Mononuclear cell (primary cell): Measurements from ENCODE around the gene MGAT4C. TPM values are rescaled to one million over a fixed set of nuclear protein-coding genes. Genes with fewer than 3 reads are reported as not detected.

Experiments
- H3K27me3 ChIP-seq: 2 replicates; pipeline ENCODE4 v1.6.0; 2011; ENCODE audit warnings: low read length, control low read depth; ENCODE audit not compliant: insufficient read depth
- H3K4me1 ChIP-seq: 2 replicates; pipeline ENCODE4 v1.5.1; 2011; ENCODE audit warnings: mild to moderate bottlenecking, low read length, control low read depth; ENCODE audit not compliant: insufficient read depth
- H3K4me3 ChIP-seq: 2 replicates; pipeline ENCODE4 v1.5.1; 2011; ENCODE audit warnings: mild to moderate bottlenecking, low read length, moderate library complexity
- H3K9me3 ChIP-seq: 2 replicates; pipeline ENCODE4 v1.5.1; 2011; ENCODE audit warnings: low read depth, mild to moderate bottlenecking, control low read depth, low read length
- total RNA-seq: library from RNA; depleted of rRNA; stranded (reverse); fragments of >200 nt; gene quantifications from one replicate; pipeline ENCODE4 v1.2.3, GENCODE V29; 2012

MGAT4C gene
- total RNA-seq, 1 donor, result not detected

- H3K4me3 ChIP-seq, result no peak overlapping the region
- H3K9me3 ChIP-seq, result no peaks in the 10 kb centered on the region
- no peaks in the 10 kb centered on the region for H3K27me3 ChIP-seq
- no peaks in the 10 kb centered on the region for H3K4me1 ChIP-seq
These were observed 68.0 kb downstream of the MGAT4C start for GRCh38 chr12:86188226-86188625.

- Histone ChIP-seq H3K27me3 (no peaks in the 10 kb centered on the region), H3K9me3 (no peaks in the 10 kb centered on the region), H3K4me3 (no peak overlapping the region)
These were observed 69.7 kb downstream of the MGAT4C start for GRCh38 chr12:86186449-86186848.

GRCh38 chr12:86179855-86180254 lies 76.3 kb downstream of the MGAT4C start:
- H3K4me1 ChIP-seq, result no peaks in the 10 kb centered on the region
- H3K27me3 ChIP-seq, result no peaks in the 10 kb centered on the region
- no peaks in the 10 kb centered on the region for H3K9me3 ChIP-seq

More at GRCh38 chr12:86186449-86186848, 69.7 kb downstream of the MGAT4C start:
- no peaks in the 10 kb centered on the region for H3K4me1 ChIP-seq

GRCh38 chr12:86174188-86174587 lies 82.0 kb downstream of the MGAT4C start:
- Histone ChIP-seq H3K9me3 (no peaks in the 10 kb centered on the region), H3K4me3 (no peak overlapping the region), H3K27me3 (no peaks in the 10 kb centered on the region), H3K4me1 (no peaks in the 10 kb centered on the region)

More at GRCh38 chr12:86179855-86180254, 76.3 kb downstream of the MGAT4C start:
- H3K4me3 ChIP-seq, result no peak overlapping the region

- Histone ChIP-seq H3K27me3 (no peaks in the 10 kb centered on the region), H3K4me1 (no peaks in the 10 kb centered on the region), H3K9me3 (no peaks in the 10 kb centered on the region), H3K4me3 (no peak overlapping the region)
These were observed 83.2 kb downstream of the MGAT4C start for GRCh38 chr12:86172913-86173443.

GRCh38 chr12:86170051-86170450 lies 86.1 kb downstream of the MGAT4C start:
- Histone ChIP-seq H3K4me1 (no peaks in the 10 kb centered on the region), H3K27me3 (no peaks in the 10 kb centered on the region), H3K4me3 (no peak overlapping the region)

GRCh38 chr12:86158956-86159355 lies 97.2 kb downstream of the MGAT4C start:
- H3K4me1 ChIP-seq, result no peaks in the 10 kb centered on the region
- H3K9me3 ChIP-seq, result peaks cover 6% of the 10 kb centered on the region
- no peaks in the 10 kb centered on the region for H3K27me3 ChIP-seq
- H3K4me3 ChIP-seq, result no peak overlapping the region

More at GRCh38 chr12:86170051-86170450, 86.1 kb downstream of the MGAT4C start:
- H3K9me3 ChIP-seq, result no peaks in the 10 kb centered on the region

GRCh38 chr12:86154620-86155019 lies 101.6 kb downstream of the MGAT4C start:
- H3K4me3 ChIP-seq, result no peak overlapping the region
- H3K9me3 ChIP-seq, result no peaks in the 10 kb centered on the region

GRCh38 chr12:86148612-86149011 lies 107.6 kb downstream of the MGAT4C start:
- Histone ChIP-seq H3K4me3 (no peak overlapping the region), H3K9me3 (no peaks in the 10 kb centered on the region), H3K27me3 (no peaks in the 10 kb centered on the region), H3K4me1 (no peaks in the 10 kb centered on the region)

More at GRCh38 chr12:86154620-86155019, 101.6 kb downstream of the MGAT4C start:
- Histone ChIP-seq H3K4me1 (no peaks in the 10 kb centered on the region), H3K27me3 (no peaks in the 10 kb centered on the region)

GRCh38 chr12:86148071-86148470 lies 108.1 kb downstream of the MGAT4C start:
- Histone ChIP-seq H3K9me3 (no peaks in the 10 kb centered on the region), H3K27me3 (no peaks in the 10 kb centered on the region), H3K4me3 (no peak overlapping the region), H3K4me1 (no peaks in the 10 kb centered on the region)

GRCh38 chr12:86145156-86145555 lies 111.0 kb downstream of the MGAT4C start:
- Histone ChIP-seq H3K27me3 (no peaks in the 10 kb centered on the region), H3K9me3 (no peaks in the 10 kb centered on the region), H3K4me1 (no peaks in the 10 kb centered on the region), H3K4me3 (no peak overlapping the region)

GRCh38 chr12:86143162-86143561 lies 113.0 kb downstream of the MGAT4C start:
- Histone ChIP-seq H3K9me3 (no peaks in the 10 kb centered on the region), H3K4me3 (no peak overlapping the region), H3K4me1 (no peaks in the 10 kb centered on the region), H3K27me3 (no peaks in the 10 kb centered on the region)

GRCh38 chr12:86139671-86140070 lies 116.5 kb downstream of the MGAT4C start:
- no peaks in the 10 kb centered on the region for H3K4me1 ChIP-seq
- no peak overlapping the region for H3K4me3 ChIP-seq
- no peaks in the 10 kb centered on the region for H3K9me3 ChIP-seq
- no peaks in the 10 kb centered on the region for H3K27me3 ChIP-seq

GRCh38 chr12:86138770-86139169 lies 117.4 kb downstream of the MGAT4C start:
- Histone ChIP-seq H3K9me3 (no peaks in the 10 kb centered on the region), H3K27me3 (no peaks in the 10 kb centered on the region), H3K4me3 (no peak overlapping the region)

GRCh38 chr12:86137936-86138335 lies 118.3 kb downstream of the MGAT4C start:
- Histone ChIP-seq H3K27me3 (no peaks in the 10 kb centered on the region), H3K4me3 (no peak overlapping the region), H3K9me3 (no peaks in the 10 kb centered on the region), H3K4me1 (no peaks in the 10 kb centered on the region)

More at GRCh38 chr12:86138770-86139169, 117.4 kb downstream of the MGAT4C start:
- H3K4me1 ChIP-seq, result no peaks in the 10 kb centered on the region

GRCh38 chr12:86134561-86134960 lies 121.6 kb downstream of the MGAT4C start:
- no peaks in the 10 kb centered on the region for H3K27me3 ChIP-seq
- no peaks in the 10 kb centered on the region for H3K4me1 ChIP-seq
- no peaks in the 10 kb centered on the region for H3K9me3 ChIP-seq
- H3K4me3 ChIP-seq, result no peak overlapping the region
